K562 (cell line): Measurements from ENCODE around the gene ZNF83. TPM values are rescaled to one million over a fixed set of nuclear protein-coding genes. Genes with fewer than 3 reads are reported as not detected.

ENCODE experiments used
- BRD4 ChIP-seq: fragments of 200-600 bp; sonication (generic); IDR thresholded peaks from 2 replicates; pipeline ENCODE4 v1.6.1; 2017; ENCODE audit warnings: inconsistent platforms
- CBFA2T3 ChIP-seq: fragments of 450-650 bp; IDR thresholded peaks from 2 replicates; pipeline ENCODE4 v1.6.1; 2017
- CBX5 ChIP-seq: IDR thresholded peaks from 2 replicates; pipeline ENCODE4 v1.6.1; 2014; ENCODE audit warnings: low read depth, borderline replicate concordance
- DEAF1 ChIP-seq: fragments of 450-650 bp; formaldehyde crosslinking; IDR thresholded peaks from 2 replicates; pipeline ENCODE4 v1.4.0; 2020; ENCODE audit warnings: mild to moderate bottlenecking, moderate library complexity
- FOSL1 ChIP-seq: fragments of 200-800 bp; sonication (Bioruptor generic); conservative IDR thresholded peaks from 2 replicates; pipeline ENCODE4 v1.6.1; 2016; ENCODE audit warnings: missing genetic modification characterization, missing compliant biosample characterization
- FOXO4 ChIP-seq: fragments of 450-650 bp; formaldehyde crosslinking; IDR thresholded peaks from 2 replicates; pipeline ENCODE4 v1.4.0; 2020; ENCODE audit warnings: mild to moderate bottlenecking, moderate library complexity
- GTF2F1 ChIP-seq: IDR thresholded peaks from 2 replicates; pipeline ENCODE4 v1.6.1; 2011; ENCODE audit warnings: low read depth, low read length, improper control_type of control experiment
- MITF ChIP-seq: IDR thresholded peaks from 2 replicates; pipeline ENCODE4 v1.6.1; 2014; ENCODE audit warnings: antibody characterized with exemption
- MNT ChIP-seq, 2 experiments: fragments of 450-650 bp; conservative IDR thresholded peaks; 2 replicates each; pipeline ENCODE4 v1.6.1; 2017; ENCODE audit warnings: mild to moderate bottlenecking in 2 of 2, moderate library complexity in 2 of 2
- PBX2 ChIP-seq, 2 experiments: IDR thresholded peaks in 1 of 2; conservative IDR thresholded peaks in 1 of 2; 2 replicates each; pipeline ENCODE4 v1.6.1; 2016; ENCODE audit warnings: low read depth in 2 of 2, mild to moderate bottlenecking in 1 of 2, missing compliant biosample characterization in 1 of 2, missing genetic modification characterization in 1 of 2, moderate library complexity in 1 of 2
- POLR2A ChIP-seq: fragments of 450-650 bp; conservative IDR thresholded peaks from 2 replicates; pipeline ENCODE4 v1.6.1; 2016
- SRSF7 ChIP-seq: fragments of 200-400 bp; formaldehyde crosslinking; optimal IDR thresholded peaks from 2 replicates; pipeline ENCODE3; 2017; ENCODE audit warnings: mild to moderate bottlenecking, low read depth, low read length
- TEAD4 ChIP-seq, 2 experiments: sonication (generic) in 1 of 2; formaldehyde crosslinking in 1 of 2; IDR thresholded peaks; 2 replicates each; pipeline versions ENCODE4 v1.6.1 to v1.8.0; 2012 to 2022; ENCODE audit warnings: borderline replicate concordance in 1 of 2, inconsistent platforms in 1 of 2, low read length in 1 of 2, mild to moderate bottlenecking in 1 of 2, missing genetic modification reagents in 1 of 2
- ZFP1 ChIP-seq: fragments of 450-650 bp; formaldehyde crosslinking; IDR thresholded peaks from 2 replicates; pipeline ENCODE4 v1.4.0; 2020; ENCODE audit warnings: mild to moderate bottlenecking, mixed read lengths
- ZFP91 ChIP-seq: sonication (generic); formaldehyde crosslinking; IDR thresholded peaks from 2 replicates; pipeline ENCODE4 v1.8.0; 2022; ENCODE audit warnings: mild to moderate bottlenecking, missing genetic modification reagents
- ZNF79 ChIP-seq: fragments of 250-450 bp; sonication (Bioruptor Pico); IDR thresholded peaks from 2 replicates; pipeline ENCODE4 v1.4.0; 2020; ENCODE audit warnings: low read depth, mild to moderate bottlenecking, moderate library complexity
- polyA plus RNA-seq, 8 experiments: library from polyadenylated mRNA; depleted of rRNA in 4 of 8; stranded (reverse) in 5 of 8; unstranded in 3 of 8; fragments of >200 nt; fragmentation: Nextera tagmentation in 2 of 8; fragmentation: Illumina TruSeq in 1 of 8; extraction: Ambion mirVana in 2 of 8; extraction: Trizol in 1 of 8; gene quantifications; 2 replicates each; pipeline versions ENCODE4 v1.2.1 to v1.2.3, GENCODE V29; 2011 to 2014; ENCODE audit warnings: inconsistent platforms in 1 of 8, missing spikeins in 1 of 8
- total RNA-seq, 7 experiments: library from RNA; depleted of rRNA in 6 of 7; stranded (reverse); fragments of >200 nt in 6 of 7; fragmentation: Illumina TruSeq in 2 of 7; extraction: Trizol in 2 of 7; gene quantifications; 2 replicates each; pipeline versions ENCODE4 v1.2.1 to v1.2.3, GENCODE V29; 2011 to 2021; ENCODE audit warnings: low replicate concordance in 1 of 7

Gene ZNF83
- total and polyA plus RNA-seq, 9 of the 15 experiments (the other 6 are each of a cell fraction or from before 2014, with no cell fraction given), result 18.6 to 74.3 (median 51.9) TPM

- no peak for TF ChIP-seq ZNF79 (CRISPR knock-in tag)
- TF ChIP-seq SRSF7, result no peak
- no peak for TF ChIP-seq ZFP1 (CRISPR knock-in tag)
- TF ChIP-seq GTF2F1, result no peak
- TF ChIP-seq FOSL1 (tag), result peak; percentile 84
- TF ChIP-seq BRD4, result no peak
- no peak for TF ChIP-seq DEAF1 (CRISPR knock-in tag)
- no peak for TF ChIP-seq ZFP91 (CRISPR knock-in tag)
- no peak for TF ChIP-seq MITF
- TF ChIP-seq CBX5, result no peak
- peak; percentile 49; the same call in 1 of the 2 replicates for TF ChIP-seq CBFA2T3
- 0 out of 4 replicates have a peak, but pooled peaks have one; percentile 28 to 46 for TF ChIP-seq MNT (conservative IDR thresholded peaks at IDR 0.05)
- TF ChIP-seq FOXO4 (CRISPR knock-in tag), result no peak
- TF ChIP-seq POLR2A, result no peak; the same call in 1 of the 2 replicates
- TF ChIP-seq TEAD4 (IDR thresholded peaks at IDR 0.05; ENCODE audit: low read length), result 0 out of 2 replicates have a peak, but pooled peaks have one; percentile 20
- no peak for TF ChIP-seq TEAD4 (CRISPR knock-in tag; IDR thresholded peaks at IDR 0.05; ENCODE audit: borderline replicate concordance)
- no peak for TF ChIP-seq PBX2 (CRISPR knock-in tag; IDR thresholded peaks at IDR 0.05; ENCODE audit: low read depth)
- TF ChIP-seq PBX2 (tag; conservative IDR thresholded peaks at IDR 0.05; ENCODE audit: low read depth), result no peak
Observed at GRCh38 chr19:52665529-52665928, 27.4 kb upstream of the ZNF83 start (continued).
